ENCODE data around the gene NUDT19. TPM values are rescaled to one million over a fixed set of nuclear protein-coding genes. Genes with fewer than 3 reads are reported as not detected.
"Not testable (repeated sequence)": the region's sequence is repeated elsewhere in the genome, so short reads cannot be mapped to it uniquely, and the experiment has no call there.

Gene NUDT19
- total RNA-seq, 1 experiment from 2014 or later = 11.9 TPM

DNA sequence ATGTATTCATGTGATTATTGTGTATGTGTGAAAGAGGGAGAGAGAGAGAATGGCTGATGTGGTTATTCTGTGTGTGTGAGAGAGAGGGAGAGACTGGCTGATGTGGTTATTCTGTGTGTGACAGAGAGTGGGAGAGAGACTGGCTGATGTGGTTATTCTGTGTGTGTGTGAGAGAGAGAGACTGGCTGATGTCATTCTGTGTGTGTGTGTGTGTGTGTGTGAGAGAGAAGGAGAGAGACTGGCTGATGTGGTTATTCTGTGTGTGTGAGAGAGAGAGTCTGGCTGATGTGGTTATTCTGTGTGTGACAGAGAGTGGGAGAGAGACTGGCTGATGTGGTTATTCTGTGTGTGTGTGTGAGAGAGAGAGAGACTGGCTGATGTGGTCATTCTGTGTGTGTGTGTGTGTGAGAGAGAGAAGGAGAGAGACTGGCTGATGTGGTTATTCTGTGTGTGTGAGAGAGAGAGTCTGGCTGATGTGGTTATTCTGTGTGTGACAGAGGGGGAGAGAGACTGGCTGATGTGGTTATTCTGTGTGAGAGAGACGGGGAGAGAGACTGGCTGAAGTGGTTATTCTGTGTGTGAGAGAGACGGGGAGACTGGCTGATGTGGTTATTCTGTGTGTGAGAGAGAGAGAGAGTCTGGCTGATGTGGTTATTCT is 54.1 kb downstream of the NUDT19 start:
- DNase-seq (ENCODE audit: low read depth); in situ Hi-C loops (cut with HindIII; ENCODE audit: low pct_unique_long_range_greater_than_20kb, low sequenced_read_pairs): not testable (repeated sequence)

GRCh38 chr19:32746631-32747196 is 55.1 kb downstream of the NUDT19 start:
- in situ Hi-C loops (cut with HindIII; ENCODE audit: low pct_unique_long_range_greater_than_20kb, low sequenced_read_pairs) = not testable (repeated sequence)
- peak; percentile 6 for DNase-seq (ENCODE audit: low read depth)

- in situ Hi-C loops (cut with HindIII; ENCODE audit: low pct_unique_long_range_greater_than_20kb, low sequenced_read_pairs) = no loop called here
- DNase-seq (ENCODE audit: low read depth) = no peak
These were observed 56.9 kb downstream of the NUDT19 start for GRCh38 chr19:32748497-32748896.

DNA sequence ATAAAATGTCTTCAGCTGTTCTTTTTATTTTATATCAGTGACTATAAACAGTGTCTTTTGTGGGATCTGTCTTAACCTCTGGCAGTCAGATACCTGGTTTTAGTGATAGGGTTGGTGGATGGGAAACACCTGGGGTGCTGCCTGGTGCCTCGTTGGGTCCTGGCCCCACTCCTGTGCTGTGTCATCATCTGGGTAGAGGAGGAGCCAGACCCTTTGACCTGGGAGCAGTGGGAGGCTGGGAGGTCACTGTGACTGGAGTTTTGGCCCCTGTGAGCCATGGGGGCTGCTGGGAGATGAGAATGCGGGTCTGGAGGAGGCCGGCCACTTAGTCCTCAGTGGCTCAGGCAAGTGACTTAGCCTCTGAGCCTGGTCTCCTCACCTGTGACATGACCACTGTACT is 57.3 kb downstream of the NUDT19 start:
- in situ Hi-C loops (cut with HindIII; ENCODE audit: low pct_unique_long_range_greater_than_20kb, low sequenced_read_pairs) = no loop called here
- no peak for DNase-seq (ENCODE audit: low read depth)

DNA sequence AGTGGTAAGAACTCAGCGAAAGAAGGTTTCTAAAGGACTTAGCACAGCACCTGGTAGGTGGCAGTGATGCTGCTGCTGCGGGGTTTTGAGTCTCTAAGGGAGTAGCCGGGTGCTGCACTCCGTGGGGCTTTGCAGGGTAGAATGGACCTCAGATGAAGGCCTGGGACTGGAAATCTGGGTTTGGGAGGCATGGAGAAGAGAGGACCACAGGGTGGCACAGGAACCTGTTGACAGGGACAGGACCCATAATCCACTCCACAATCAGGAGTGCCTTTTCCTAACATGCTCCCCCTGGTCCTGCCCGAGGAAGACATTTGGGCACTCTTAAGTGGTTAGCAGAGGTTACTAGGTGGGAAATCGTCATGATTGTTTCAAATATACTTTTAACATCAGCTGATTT is 57.7 kb downstream of the NUDT19 start:
- DNase-seq (ENCODE audit: low read depth) = no peak
- in situ Hi-C loops (cut with HindIII; ENCODE audit: low pct_unique_long_range_greater_than_20kb, low sequenced_read_pairs) = no loop called here

GRCh38 chr19:32750441-32751055 is 58.9 kb downstream of the NUDT19 start:
- no peak for DNase-seq (ENCODE audit: low read depth)
- in situ Hi-C loops (cut with HindIII; ENCODE audit: low pct_unique_long_range_greater_than_20kb, low sequenced_read_pairs) = no loop called here

- in situ Hi-C loops (cut with HindIII; ENCODE audit: low pct_unique_long_range_greater_than_20kb, low sequenced_read_pairs) = no loop called here
- DNase-seq (ENCODE audit: low read depth) = no peak
These were observed 59.4 kb downstream of the NUDT19 start for GRCh38 chr19:32751066-32751465.

GRCh38 chr19:32757189-32757588 is 65.6 kb downstream of the NUDT19 start:
- in situ Hi-C loops (cut with HindIII; ENCODE audit: low pct_unique_long_range_greater_than_20kb, low sequenced_read_pairs) = no loop called here

More at GRCh38 chr19:32757189-32757588, 65.6 kb downstream of the NUDT19 start:
- no peak for DNase-seq (ENCODE audit: low read depth)

Other genes starting within 250 kb of the NUDT19 start
- 134 and 284 TPM in 2 replicates for gene PDCD5, start 110.6 kb upstream of the NUDT19 start, total RNA-seq (2014; rRNA removed; shearing (Covaris generic); ENCODE audit: low replicate concordance)
- gene ANKRD27, start 16.6 kb upstream of the NUDT19 start, total RNA-seq (2014; rRNA removed; shearing (Covaris generic); ENCODE audit: low replicate concordance) = 23.4 and 46.0 TPM in 2 replicates
- 1.3 and 2.1 TPM in 2 replicates for gene RGS9BP, start 16.0 kb upstream of the NUDT19 start, total RNA-seq (2014; rRNA removed; shearing (Covaris generic); ENCODE audit: low replicate concordance)
- gene TDRD12, start 27.9 kb downstream of the NUDT19 start, total RNA-seq (2014; rRNA removed; shearing (Covaris generic); ENCODE audit: low replicate concordance) = 4.4 TPM in 1 of 2 replicates, not detected in the other
- 0.52 TPM in 1 of 2 replicates, not detected in the other for gene SLC7A9, start 177.9 kb downstream of the NUDT19 start, total RNA-seq (2014; rRNA removed; shearing (Covaris generic); ENCODE audit: low replicate concordance)

Measured in Caki2 (cell line).